ENCODE measurements around the gene VPS41. TPM values are rescaled to one million over a fixed set of nuclear protein-coding genes. Genes with fewer than 3 reads are reported as not detected.

The VPS41 gene
- total and polyA plus RNA-seq, 10 of the 15 experiments (the other 5 are each of a cell fraction or from before 2014, with no cell fraction given), result 15.3 to 63.2 (median 47.0) TPM

DNA sequence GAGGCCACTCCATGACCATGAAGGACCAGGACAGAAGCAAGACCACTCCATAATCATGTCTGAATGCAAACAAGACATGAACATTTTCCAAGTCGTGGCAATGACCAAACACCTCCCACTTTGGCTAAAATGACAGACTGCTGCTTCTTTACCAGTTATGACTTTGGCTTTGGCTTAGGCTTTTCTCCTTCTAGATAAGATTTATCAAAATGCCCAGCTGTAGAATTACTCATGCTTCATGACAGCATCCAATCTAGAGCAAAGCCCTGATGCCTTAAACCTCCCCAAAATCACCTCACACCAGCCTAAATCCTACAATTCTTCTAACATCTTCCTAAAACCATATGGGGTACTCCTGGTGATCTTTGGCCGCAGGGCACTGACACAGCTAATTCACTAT lies 102.1 kb downstream of the VPS41 start:
- no peak for TF ChIP-seq RAD21 (IDR thresholded peaks at IDR 0.05; ENCODE audit: insufficient read depth, low read depth, low read length)
- TF ChIP-seq MTA3 (IDR thresholded peaks at IDR 0.05; ENCODE audit: borderline replicate concordance, low read length), result no peak
- TF ChIP-seq, protein P1, sequence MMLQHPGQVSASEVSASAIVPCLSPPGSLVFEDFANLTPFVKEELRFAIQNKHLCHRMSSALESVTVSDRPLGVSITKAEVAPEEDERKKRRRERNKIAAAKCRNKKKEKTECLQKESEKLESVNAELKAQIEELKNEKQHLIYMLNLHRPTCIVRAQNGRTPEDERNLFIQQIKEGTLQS (IDR thresholded peaks at IDR 0.05; ENCODE audit: borderline replicate concordance, extremely low read depth, low read depth, low read length), result no peak
- no peak for TF ChIP-seq MXI1 (IDR thresholded peaks at IDR 0.05; ENCODE audit: low read depth, low read length)
- no peak for TF ChIP-seq EGR1 (IDR thresholded peaks at IDR 0.05; ENCODE audit: borderline replicate concordance in 1 of 2, low read depth in 2 of 2, low read length in 2 of 2)
- TF ChIP-seq ZNF384 (IDR thresholded peaks at IDR 0.05; ENCODE audit: borderline replicate concordance, low read depth, low read length), result no peak
- TF ChIP-seq, protein P2, sequence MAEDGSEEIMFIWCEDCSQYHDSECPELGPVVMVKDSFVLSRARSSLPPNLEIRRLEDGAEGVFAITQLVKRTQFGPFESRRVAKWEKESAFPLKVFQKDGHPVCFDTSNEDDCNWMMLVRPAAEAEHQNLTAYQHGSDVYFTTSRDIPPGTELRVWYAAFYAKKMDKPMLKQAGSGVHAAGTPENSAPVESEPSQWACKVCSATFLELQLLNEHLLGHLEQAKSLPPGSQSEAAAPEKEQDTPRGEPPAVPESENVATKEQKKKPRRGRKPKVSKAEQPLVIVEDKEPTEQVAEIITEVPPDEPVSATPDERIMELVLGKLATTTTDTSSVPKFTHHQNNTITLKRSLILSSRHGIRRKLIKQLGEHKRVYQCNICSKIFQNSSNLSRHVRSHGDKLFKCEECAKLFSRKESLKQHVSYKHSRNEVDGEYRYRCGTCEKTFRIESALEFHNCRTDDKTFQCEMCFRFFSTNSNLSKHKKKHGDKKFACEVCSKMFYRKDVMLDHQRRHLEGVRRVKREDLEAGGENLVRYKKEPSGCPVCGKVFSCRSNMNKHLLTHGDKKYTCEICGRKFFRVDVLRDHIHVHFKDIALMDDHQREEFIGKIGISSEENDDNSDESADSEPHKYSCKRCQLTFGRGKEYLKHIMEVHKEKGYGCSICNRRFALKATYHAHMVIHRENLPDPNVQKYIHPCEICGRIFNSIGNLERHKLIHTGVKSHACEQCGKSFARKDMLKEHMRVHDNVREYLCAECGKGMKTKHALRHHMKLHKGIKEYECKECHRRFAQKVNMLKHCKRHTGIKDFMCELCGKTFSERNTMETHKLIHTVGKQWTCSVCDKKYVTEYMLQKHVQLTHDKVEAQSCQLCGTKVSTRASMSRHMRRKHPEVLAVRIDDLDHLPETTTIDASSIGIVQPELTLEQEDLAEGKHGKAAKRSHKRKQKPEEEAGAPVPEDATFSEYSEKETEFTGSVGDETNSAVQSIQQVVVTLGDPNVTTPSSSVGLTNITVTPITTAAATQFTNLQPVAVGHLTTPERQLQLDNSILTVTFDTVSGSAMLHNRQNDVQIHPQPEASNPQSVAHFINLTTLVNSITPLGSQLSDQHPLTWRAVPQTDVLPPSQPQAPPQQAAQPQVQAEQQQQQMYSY (CRISPR knock-in tag; IDR thresholded peaks at IDR 0.05), result no peak
- no peak for TF ChIP-seq CREB1 (IDR thresholded peaks at IDR 0.05; ENCODE audit: low read depth)
- TF ChIP-seq ZZZ3 (IDR thresholded peaks at IDR 0.05; ENCODE audit: control insufficient read depth, insufficient read length, low read depth), result no peak
- Histone ChIP-seq H3K4me2 (ENCODE audit: control insufficient read depth, insufficient read depth) (no peak overlapping the region), H3K4me1 (ENCODE audit: control insufficient read depth, insufficient read depth, low read length) (no peaks in the 10 kb centered on the region), H3K27me3 (replicated peaks in 1 of 2; ENCODE audit: control insufficient read depth in 2 of 2, insufficient read depth in 2 of 2, low read length in 1 of 2) (no peaks in the 10 kb centered on the region), H3K27ac (ENCODE audit: control insufficient read depth, insufficient read depth) (no peak overlapping the region), H3K4me3 (no peak overlapping the region), H3K9ac (ENCODE audit: control insufficient read depth, insufficient read depth, low read length) (no peak overlapping the region), H4K20me1 (ENCODE audit: control insufficient read depth, insufficient read depth) (no peaks in the 10 kb centered on the region), H3K9me3 (replicated peaks; ENCODE audit: control insufficient read depth, insufficient read depth, low read length) (no peaks in the 10 kb centered on the region), H3K79me2 (ENCODE audit: control insufficient read depth, insufficient read depth, low read length) (no peaks in the 10 kb centered on the region), H2AFZ (ENCODE audit: control insufficient read depth, low read depth, low read length) (no peak overlapping the region), H3K36me3 (ENCODE audit: control insufficient read depth in 2 of 2, insufficient read depth in 2 of 2, low read length in 1 of 2) (no peaks in the 10 kb centered on the region)
- ChIA-PET RAD21 (ENCODE audit: unreplicated experiment) (no interaction called here), CTCF (interaction anchor here (3.3 kb wide), 1 partner anchor 10 kb away, joined by 23 read pairs; no protein-coding TSS in a partner anchor), SMC1A (ENCODE audit: uncharacterized antibody, unreplicated experiment) (interaction anchor here (0.5 kb wide), 1 partner anchor 439 kb away, joined by 3 read pairs; no protein-coding TSS in a partner anchor), POLR2A (no interaction called here)
- in situ Hi-C loops (cut with MboI), result no loop called here
- BruUV-seq (replicated peaks), result no TSS peak
- FAIRE-seq, result no peak
- intact Hi-C loops (cut with micrococcal nuclease; ENCODE audit: unreplicated experiment), result no loop called here
- WGBS (ENCODE audit: insufficient coverage, insufficient replicate concordance, low lambda C conversion rate, missing lambda C conversion rate), result 100% methylated on average over 2 of the region's 2 CpGs
- DNase-seq (ENCODE audit: low read depth, low spot score), result no peak
- ATAC-seq, result no peak
